GM18517 (cell line): ENCODE results near the gene OSBP2.

ENCODE experiments used
- ATAC-seq: cut with Tn5 transposase; IDR thresholded peaks from one replicate; pipeline ENCODE4 v1.9.1; 2021; ENCODE audit warnings: mild to moderate bottlenecking, moderate library complexity; ENCODE audit not compliant: unreplicated experiment

OSBP2 gene

DNA sequence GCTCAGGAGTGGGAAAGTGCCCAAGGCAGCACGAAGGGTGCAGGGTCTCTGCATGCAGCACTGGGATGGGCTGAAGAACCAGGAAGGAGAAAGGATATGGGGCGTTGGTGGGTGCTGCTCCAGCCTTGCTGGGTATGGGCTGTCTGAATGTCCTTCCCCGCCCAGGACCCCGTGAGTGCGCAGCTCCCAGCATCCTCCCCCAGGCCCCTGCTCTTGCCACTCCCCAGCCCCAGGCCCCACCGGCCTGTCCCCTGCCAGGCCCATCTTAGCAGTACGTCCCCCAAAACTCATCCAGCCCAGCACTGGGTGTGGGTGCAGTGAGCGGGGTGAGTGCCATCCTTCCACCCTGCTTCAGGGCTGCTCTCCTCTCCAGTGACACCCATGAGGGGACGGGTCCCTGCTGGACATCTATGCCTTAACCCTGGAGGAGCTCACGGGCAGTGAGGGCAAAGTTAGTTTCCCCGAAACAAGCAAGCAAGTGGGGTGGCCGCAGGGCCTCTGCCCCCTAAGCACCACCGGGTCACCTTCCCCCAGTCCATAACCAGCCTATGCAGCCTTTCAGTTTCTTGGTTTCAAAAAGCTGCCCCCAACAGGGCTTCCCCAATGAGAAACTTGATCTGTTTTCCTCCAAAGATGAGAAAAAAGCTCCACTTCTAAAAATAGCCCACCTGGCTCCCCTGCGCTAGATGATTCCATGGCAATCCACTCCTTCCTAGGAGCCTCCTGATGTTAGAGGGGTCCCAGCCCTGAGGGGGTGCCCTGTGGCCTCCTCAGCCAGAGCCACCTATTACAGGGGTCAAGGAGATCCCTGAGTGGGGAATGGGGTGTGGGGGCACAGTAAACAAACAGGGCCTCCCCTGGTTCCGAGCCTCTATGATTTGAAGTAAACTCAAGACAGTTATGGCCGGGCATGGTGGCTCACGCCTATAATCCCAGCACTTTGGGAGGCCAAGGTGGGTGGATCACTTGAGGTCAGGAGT, 170.1 kb downstream of the OSBP2 start:
- ATAC-seq = no peak

DNA sequence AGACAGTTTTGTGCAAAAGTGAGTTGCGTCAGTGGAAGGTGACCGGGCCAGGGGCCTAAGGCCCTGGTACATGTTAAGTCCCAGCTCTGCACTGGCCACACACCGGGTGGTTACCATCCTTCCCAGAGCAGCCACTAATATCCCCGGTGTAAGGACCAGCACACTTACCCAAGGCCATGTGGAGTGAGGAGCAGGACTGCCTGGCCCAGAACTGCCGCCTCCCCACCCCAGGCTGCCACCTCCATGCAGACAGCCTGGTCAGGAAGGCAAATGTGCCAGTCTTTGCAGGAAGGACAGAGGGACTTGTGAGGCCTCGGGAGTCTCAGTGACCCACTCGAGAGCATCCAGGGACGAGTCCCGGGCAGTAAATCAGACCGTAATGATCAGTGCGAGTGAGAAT, 171.0 kb downstream of the OSBP2 start:
- no peak for ATAC-seq

DNA sequence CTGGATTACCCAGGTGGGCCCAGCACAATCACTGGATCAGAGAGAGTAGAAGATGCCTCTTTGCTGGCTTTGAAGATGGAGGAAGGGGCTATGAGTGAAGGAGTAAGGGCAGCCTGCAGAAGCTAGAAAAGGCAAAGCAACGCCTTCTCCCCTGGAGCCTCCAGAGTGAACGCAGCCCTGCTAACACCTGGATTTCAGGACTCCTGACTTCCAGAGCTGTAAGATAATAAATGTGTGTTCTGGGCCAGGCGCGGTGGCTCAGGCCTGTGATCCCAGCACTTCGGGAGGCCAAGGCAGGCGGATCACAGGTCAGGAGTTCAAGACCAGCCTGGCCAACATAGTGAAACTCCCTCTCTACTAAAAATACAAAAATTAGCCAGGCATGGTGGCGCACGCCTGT, 171.5 kb downstream of the OSBP2 start:
- no peak for ATAC-seq

- ATAC-seq = no peak
These were observed 172.2 kb downstream of the OSBP2 start for GRCh38 chr22:30866811-30867271.

DNA sequence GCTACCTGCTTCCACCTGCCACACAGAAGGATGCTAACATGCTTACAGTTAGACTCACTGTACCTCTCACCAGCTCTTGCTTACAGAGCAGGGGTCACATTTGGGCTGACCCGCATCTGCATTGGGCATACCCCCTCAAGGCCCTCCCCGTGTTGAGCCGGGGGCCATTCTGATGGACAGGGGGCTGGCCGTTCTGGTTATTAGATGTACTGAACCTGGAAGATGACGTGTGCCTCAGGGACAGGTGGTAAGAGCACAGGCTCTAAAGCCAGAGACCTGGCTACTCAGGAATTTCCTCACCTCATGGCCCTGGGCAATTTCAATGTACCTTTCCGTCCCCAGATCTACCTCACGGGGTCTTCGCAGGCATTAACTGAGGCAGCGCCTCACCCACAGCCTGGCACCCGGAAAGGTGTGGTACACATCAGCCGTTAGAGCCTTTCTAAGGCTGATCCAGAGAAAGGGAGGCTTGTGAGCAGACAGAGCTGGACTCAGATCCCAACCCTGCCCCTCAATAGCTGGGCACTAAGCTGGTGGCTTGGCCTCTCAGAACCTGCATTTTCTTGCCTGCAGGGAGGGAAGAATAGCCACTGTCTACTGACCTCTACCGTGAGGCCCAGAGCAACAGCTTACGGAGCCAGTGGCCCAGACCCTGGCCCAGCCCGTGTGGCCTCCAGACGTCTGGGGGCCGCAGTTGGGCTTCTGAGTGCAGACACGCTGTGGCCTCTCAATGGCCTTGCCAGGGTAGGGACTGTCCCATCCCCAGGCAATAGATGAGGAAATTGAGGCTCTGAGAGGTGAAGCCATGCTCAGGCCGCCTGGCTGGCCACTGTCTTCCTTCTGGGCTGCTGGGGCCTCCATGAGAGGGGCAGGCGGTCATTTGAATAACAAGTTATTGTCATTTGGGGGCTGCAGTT, 173.3 kb downstream of the OSBP2 start:
- ATAC-seq = no peak

DNA sequence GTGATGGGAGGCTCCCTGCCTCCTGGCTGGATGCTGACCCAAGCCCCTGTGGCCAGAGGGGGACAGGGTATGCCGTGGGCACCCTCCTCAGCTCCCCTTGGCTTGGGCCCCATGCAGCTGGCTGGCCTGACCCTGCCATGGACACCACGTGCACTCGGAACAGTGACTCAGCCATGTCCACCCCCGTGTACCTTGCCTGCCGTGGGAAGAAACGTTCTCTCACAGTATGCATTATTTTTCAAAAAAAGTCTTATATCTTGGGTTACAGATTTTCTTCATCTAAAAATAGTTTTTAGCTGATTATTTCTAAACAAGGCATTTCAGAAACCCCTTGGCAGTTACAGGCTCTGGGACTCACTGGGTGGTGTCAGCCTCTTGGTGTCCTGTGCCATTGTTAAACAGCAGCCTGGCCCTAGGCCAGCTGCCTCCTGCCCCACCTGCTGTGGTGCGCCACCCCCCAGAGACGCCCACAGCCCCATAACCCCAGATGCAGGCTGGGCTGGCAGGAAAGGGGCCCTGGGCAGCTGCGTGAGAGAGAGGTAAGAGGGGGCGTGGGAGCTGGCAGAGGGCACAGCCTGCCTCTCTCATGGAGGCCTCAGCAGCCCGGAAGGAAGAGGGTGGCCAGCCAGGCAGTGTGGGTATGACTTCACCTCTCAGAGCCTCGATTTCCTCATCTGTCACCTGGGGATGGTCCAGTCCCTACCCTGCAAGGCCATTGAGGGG, 174.2 kb downstream of the OSBP2 start:
- no peak for ATAC-seq

GRCh38 chr22:30869667-30870395, 175.2 kb downstream of the OSBP2 start:
- no peak for ATAC-seq

GRCh38 chr22:30870451-30871345, 176.0 kb downstream of the OSBP2 start:
- no peak for ATAC-seq

DNA sequence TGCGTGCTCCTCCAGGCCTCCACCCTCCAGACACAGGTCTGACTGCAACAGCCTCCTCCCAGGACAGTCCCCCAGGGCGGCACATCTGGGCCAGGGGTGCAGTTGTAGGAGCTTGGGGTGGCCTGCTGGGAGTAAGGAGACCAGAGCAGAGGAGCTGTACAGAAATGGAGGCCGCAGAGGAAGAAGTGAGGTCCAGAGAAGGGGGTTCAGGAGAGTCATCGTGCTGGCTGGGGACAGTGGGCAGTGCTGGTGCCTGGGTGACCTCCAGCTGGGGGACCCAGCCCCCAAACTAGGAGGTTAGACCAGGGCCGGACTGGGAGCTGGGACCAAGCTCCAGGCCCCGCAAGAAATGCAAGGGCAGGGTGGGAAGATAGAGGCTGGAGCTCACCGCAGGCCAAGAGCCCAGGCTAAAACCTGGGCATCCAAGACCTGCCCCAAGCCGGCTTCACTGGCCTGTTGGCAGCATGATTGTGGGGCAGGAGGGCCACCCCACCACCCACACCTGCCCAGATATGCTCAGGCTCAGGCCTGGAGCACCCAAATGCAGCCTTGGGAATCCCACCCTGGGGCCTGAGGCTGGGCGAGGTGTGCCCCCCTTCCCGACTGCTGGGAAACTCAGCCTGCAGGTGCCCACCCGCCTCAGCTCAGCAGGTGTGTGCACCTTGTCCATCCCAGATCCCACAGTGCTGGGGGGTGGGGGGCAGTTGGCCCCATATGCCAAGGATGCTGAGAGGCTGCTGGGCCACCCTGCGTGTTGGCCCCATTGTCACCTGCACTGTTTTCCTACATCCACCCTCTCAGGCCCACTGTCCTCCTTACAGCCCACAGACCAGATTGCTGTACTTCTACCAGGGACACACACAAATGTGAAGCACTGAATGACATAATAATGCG, 177.0 kb downstream of the OSBP2 start:
- no peak for ATAC-seq

DNA sequence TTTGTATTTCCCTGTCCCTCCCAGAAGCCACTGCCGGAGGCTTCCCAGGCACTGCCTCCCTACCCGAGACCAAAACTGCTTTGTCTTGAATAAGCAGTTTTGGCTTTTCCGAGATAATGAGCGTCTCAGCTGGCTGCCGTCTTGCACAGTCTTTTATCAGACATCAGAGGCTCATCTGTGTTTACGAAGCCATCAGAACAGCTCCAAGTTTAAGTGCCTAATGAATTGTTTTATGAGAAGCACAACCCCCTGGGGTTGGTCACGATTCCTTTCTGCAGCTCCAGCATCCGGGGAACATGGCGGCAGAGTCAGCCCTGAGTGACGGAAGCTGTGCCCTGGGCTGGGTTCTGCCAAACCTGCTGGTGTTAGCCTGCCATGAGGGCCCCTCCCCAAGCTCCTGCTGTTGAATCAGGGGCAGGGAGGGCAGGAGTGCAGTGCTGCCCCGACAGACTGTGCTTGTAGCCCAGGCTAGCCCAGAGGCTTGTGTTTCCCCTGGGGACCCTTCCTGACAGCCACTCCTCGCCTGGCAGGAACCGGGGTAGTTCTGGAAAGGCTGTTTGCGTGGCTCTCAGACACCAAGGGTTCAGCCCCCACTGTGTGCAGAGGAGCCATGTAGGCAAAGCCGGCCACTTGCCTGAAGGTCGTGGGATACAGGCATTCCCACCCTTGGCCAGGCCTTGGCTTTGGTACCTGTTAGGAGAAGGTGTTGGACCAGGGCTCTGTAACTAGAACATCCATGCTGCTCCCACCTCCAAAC, 177.8 kb downstream of the OSBP2 start:
- no peak for ATAC-seq

- ATAC-seq = no peak
These were observed 178.5 kb downstream of the OSBP2 start for GRCh38 chr22:30873086-30873650.

DNA sequence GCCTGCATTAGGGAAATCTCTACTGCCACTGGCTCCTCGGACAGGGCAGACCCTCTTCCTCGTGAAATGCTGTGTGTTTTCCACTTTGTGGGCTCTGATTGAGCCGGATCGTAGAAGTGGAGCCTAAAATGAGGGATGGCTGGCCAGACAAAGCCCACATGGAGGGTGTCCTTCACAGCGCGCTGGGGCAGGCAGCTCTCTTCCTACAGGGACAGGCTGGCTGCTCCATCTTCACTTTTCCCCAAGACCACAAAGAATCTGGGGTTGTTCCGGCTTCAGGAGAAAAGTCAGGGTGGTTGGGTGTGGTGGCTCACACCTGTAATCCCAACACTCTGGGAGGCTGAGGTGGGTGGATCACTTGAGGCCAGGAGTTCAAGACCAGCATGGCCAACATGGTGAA, 179.0 kb downstream of the OSBP2 start:
- ATAC-seq = no peak

- ATAC-seq = no peak
These were observed 180.0 kb downstream of the OSBP2 start for GRCh38 chr22:30874431-30875370.

GRCh38 chr22:30875481-30876215, 181.0 kb downstream of the OSBP2 start:
- no peak for ATAC-seq

DNA sequence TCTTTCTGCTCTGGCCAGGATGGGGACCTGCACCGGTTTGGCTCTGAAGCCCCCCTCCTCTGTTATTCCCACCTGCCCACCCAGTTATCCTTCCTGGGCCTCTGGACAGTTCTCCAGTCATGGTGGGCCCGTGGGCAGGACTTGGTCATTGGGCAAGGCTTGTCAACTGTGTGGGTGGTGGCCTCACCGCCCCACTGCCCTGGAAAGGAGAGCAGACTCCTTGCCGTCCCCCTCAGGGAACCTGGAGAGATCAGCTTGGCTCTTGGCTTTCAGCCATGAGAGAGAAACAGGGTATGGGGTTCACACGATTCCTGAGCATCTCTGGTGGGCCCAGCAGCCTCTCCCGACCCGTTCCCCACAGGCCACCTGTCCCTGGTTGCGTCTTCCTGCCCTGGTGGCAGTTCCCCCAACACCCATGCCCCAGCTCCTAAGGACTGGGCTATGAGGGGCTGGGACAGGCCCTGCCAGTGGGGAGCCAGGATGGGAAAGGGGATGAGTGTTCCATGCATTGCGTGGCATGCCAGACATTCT, 181.6 kb downstream of the OSBP2 start:
- ATAC-seq = no peak
